PC-9 (cell line): ENCODE measurements around the gene HRH4. TPM values are rescaled to one million over a fixed set of nuclear protein-coding genes. Genes with fewer than 3 reads are reported as not detected.

Source experiments
- BruUV-seq: library from RNA; stranded (reverse); fragments of 400-500 nt; replicated peaks from 2 replicates; lab custom pipeline; 2021; lab: Mats Ljungman, UMichigan
- CTCF ChIA-PET: fragments of 300-600 bp; sonication (Branson Sonifier 250); formaldehyde crosslinking; loops from one replicate; lab custom pipeline; 2022; ENCODE audit warnings: antibody characterized with exemption; lab: Charles Lee
- POLR2A ChIA-PET: fragments of 300-600 bp; sonication (Branson Sonifier 250); formaldehyde crosslinking; loops from one replicate; lab custom pipeline; 2022; ENCODE audit warnings: antibody characterized with exemption; ENCODE audit not compliant: unreplicated experiment; lab: Charles Lee
- DNase-seq, 2 experiments: peaks; one replicate each; pipeline versions ENCODE4 v3.0.0 to v3.0.0-alpha.2; 2015 to 2022; ENCODE audit warnings: mixed read lengths in 1 of 2
- H2AFZ ChIP-seq: fragments of 200-600 bp; sonication (generic); 2 replicates; pipeline ENCODE4 v1.8.1; 2017; ENCODE audit warnings: antibody characterized with exemption
- H3F3A ChIP-seq: fragments of 200-600 bp; sonication (generic); 2 replicates; pipeline ENCODE4 v1.8.1; 2017; ENCODE audit warnings: antibody characterized with exemption, mild to moderate bottlenecking, low read depth; ENCODE audit not compliant: insufficient read depth
- H3K27ac ChIP-seq: fragments of 200-600 bp; sonication (generic); 2 replicates; pipeline ENCODE4 v1.6.1; 2016; ENCODE audit warnings: mixed run types
- H3K27me3 ChIP-seq: fragments of 200-600 bp; sonication (generic); 2 replicates; pipeline ENCODE4 v1.6.1; 2016; ENCODE audit warnings: low read depth, mixed run types; ENCODE audit not compliant: insufficient read depth
- H3K36me3 ChIP-seq: fragments of 200-600 bp; sonication (generic); 2 replicates; pipeline ENCODE4 v1.6.1; 2016; ENCODE audit warnings: low read depth, mixed run types
- H3K4me1 ChIP-seq: fragments of 200-600 bp; sonication (generic); replicated peaks from 2 replicates; pipeline ENCODE4 v1.6.1; 2016; ENCODE audit warnings: mixed run types; ENCODE audit not compliant: insufficient read depth
- H3K4me2 ChIP-seq: fragments of 200-600 bp; sonication (generic); 2 replicates; pipeline ENCODE4 v1.6.1; 2017; ENCODE audit warnings: mixed run types
- H3K4me3 ChIP-seq: fragments of 200-600 bp; sonication (generic); 2 replicates; pipeline ENCODE4 v1.6.1; 2016; ENCODE audit warnings: mixed run types
- H3K79me2 ChIP-seq: fragments of 200-600 bp; sonication (generic); 2 replicates; pipeline ENCODE4 v1.6.1; 2017; ENCODE audit warnings: low read depth, mixed run types
- H3K9me2 ChIP-seq: fragments of 200-600 bp; sonication (generic); 2 replicates; pipeline ENCODE4 v1.8.1; 2017; ENCODE audit warnings: mild to moderate bottlenecking; ENCODE audit not compliant: insufficient read depth
- H3K9me3 ChIP-seq: fragments of 200-600 bp; sonication (generic); 2 replicates; pipeline ENCODE4 v1.8.1; 2016; ENCODE audit warnings: low read depth; ENCODE audit not compliant: insufficient read depth
- H4K20me1 ChIP-seq: fragments of 200-600 bp; sonication (generic); 2 replicates; pipeline ENCODE4 v1.8.1; 2017; ENCODE audit not compliant: insufficient read depth
- CTCF ChIP-seq: fragments of 200-600 bp; sonication (generic); conservative IDR thresholded peaks from 2 replicates; pipeline ENCODE4 v1.6.1; 2017; ENCODE audit warnings: mixed run types, antibody characterized with exemption, mild to moderate bottlenecking, moderate library complexity
- EZH2 ChIP-seq: fragments of 200-600 bp; sonication (generic); IDR thresholded peaks from 2 replicates; pipeline ENCODE4 v1.8.0; 2017; ENCODE audit warnings: antibody characterized with exemption, low read depth
- intact Hi-C: fragments of 100-400 bp; cut with micrococcal nuclease; formaldehyde crosslinking; loops from one replicate; pipeline ENCODE4 v1.10.0; 2022; ENCODE audit not compliant: unreplicated experiment
- total RNA-seq: library from RNA; stranded (reverse); gene quantifications from 2 replicates; pipeline ENCODE4 v1.2.3, GENCODE V29; 2021

HRH4 gene
- total RNA-seq, 1 experiment from 2014 or later = not detected

- Histone ChIP-seq H4K20me1 (no peaks in the 10 kb centered on the region), H3K4me2 (no peak overlapping the region), H3K27ac (no peak overlapping the region), H3F3A (no peaks in the 10 kb centered on the region), H2AFZ (no peak overlapping the region), H3K4me1 (no peaks in the 10 kb centered on the region), H3K27me3 (no peaks in the 10 kb centered on the region), H3K36me3 (no peaks in the 10 kb centered on the region), H3K9me3 (no peaks in the 10 kb centered on the region), H3K79me2 (no peaks in the 10 kb centered on the region), H3K9me2 (no peaks in the 10 kb centered on the region), H3K4me3 (no peak overlapping the region)
- intact Hi-C loops = no loop called here
- BruUV-seq = no TSS peak
- ChIA-PET POLR2A (no interaction called here), CTCF (no interaction called here)
- TF ChIP-seq EZH2 (no peak), CTCF (no peak)
- no peak for DNase-seq
Observed at GRCh38 chr18:24465486-24465885, 5.0 kb downstream of the HRH4 start.

- Histone ChIP-seq H3K4me2 (no peak overlapping the region), H3K9me3 (no peaks in the 10 kb centered on the region), H2AFZ (no peak overlapping the region), H3F3A (no peaks in the 10 kb centered on the region), H3K36me3 (no peaks in the 10 kb centered on the region), H3K27ac (no peak overlapping the region), H4K20me1 (no peaks in the 10 kb centered on the region), H3K27me3 (no peaks in the 10 kb centered on the region), H3K4me1 (no peaks in the 10 kb centered on the region), H3K4me3 (no peak overlapping the region), H3K79me2 (no peaks in the 10 kb centered on the region), H3K9me2 (no peaks in the 10 kb centered on the region)
- peak in 1 of 2 experiments; percentile 41 for DNase-seq
- ChIA-PET CTCF (no interaction called here), POLR2A (no interaction called here)
- no TSS peak for BruUV-seq
- TF ChIP-seq CTCF = no peak
- TF ChIP-seq EZH2 = no peak
- intact Hi-C loops = no loop called here
Observed at GRCh38 chr18:24466771-24467170, 6.3 kb downstream of the HRH4 start.

DNA sequence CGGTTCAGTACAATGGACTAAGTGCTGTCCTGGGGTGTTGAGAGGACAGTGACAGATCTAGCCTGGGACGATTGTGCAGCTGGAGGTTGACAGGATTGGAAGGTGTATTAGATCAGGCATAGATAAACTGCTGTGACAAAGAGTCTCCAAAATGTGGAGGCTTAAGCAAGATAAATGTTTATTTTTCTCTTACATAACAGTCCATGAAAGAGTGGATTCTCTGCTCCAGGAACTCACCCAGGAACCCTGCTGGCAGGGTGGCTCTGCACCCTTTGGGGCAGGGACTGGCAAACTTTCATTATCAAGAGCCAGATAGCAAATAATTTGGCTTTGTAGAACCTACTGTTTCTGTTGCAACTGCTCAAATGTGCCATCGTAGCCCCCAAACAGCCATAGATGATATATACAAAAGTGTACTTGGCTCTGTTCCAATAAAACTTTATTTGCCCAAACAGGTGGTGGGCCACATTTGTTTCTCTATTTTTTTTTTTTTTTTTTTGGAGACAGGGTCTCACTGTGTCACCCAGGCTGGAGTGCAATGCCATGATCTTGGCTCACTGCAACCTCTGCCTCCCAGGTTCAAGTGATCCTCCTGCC, 9.7 kb downstream of the HRH4 start:
- no peaks in the 10 kb centered on the region for H3K36me3 ChIP-seq
- no peak overlapping the region for H2AFZ ChIP-seq
- no peaks in the 10 kb centered on the region for H4K20me1 ChIP-seq
- no peak overlapping the region for H3K4me2 ChIP-seq
- ChIA-PET CTCF (no interaction called here), POLR2A (no interaction called here)
- intact Hi-C loops = no loop called here
- no peaks in the 10 kb centered on the region for H3K4me1 ChIP-seq
- H3K9me2 ChIP-seq = no peaks in the 10 kb centered on the region
- no peaks in the 10 kb centered on the region for H3K9me3 ChIP-seq
- no peaks in the 10 kb centered on the region for H3K27me3 ChIP-seq
- H3F3A ChIP-seq = no peaks in the 10 kb centered on the region
- no peak for DNase-seq
- no peak for TF ChIP-seq CTCF
- TF ChIP-seq EZH2 = no peak
- H3K4me3 ChIP-seq = no peak overlapping the region
- no peaks in the 10 kb centered on the region for H3K79me2 ChIP-seq
- H3K27ac ChIP-seq = no peak overlapping the region
- no TSS peak for BruUV-seq
